ENCODE measurements around the gene FGFR4.

- TF ChIP-seq, protein P1, sequence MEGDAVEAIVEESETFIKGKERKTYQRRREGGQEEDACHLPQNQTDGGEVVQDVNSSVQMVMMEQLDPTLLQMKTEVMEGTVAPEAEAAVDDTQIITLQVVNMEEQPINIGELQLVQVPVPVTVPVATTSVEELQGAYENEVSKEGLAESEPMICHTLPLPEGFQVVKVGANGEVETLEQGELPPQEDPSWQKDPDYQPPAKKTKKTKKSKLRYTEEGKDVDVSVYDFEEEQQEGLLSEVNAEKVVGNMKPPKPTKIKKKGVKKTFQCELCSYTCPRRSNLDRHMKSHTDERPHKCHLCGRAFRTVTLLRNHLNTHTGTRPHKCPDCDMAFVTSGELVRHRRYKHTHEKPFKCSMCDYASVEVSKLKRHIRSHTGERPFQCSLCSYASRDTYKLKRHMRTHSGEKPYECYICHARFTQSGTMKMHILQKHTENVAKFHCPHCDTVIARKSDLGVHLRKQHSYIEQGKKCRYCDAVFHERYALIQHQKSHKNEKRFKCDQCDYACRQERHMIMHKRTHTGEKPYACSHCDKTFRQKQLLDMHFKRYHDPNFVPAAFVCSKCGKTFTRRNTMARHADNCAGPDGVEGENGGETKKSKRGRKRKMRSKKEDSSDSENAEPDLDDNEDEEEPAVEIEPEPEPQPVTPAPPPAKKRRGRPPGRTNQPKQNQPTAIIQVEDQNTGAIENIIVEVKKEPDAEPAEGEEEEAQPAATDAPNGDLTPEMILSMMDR (IDR thresholded peaks at IDR 0.05): no peak
- no peak for TF ChIP-seq EZH2 (IDR thresholded peaks at IDR 0.05; ENCODE audit: borderline replicate concordance, insufficient read depth, low read depth, low read length, poor library complexity, severe bottlenecking)
These were observed 6.5 kb upstream of the FGFR4 start for GRCh38 chr5:177080265-177080664.

All from B cell (primary cell).